Mammary epithelial cell (primary cell): ENCODE results near the gene TARBP1.

ENCODE experiments used
- CTCF ChIP-seq, 2 donors: IDR thresholded peaks in 1 of 2; conservative IDR thresholded peaks in 1 of 2; 2 replicates each; pipeline ENCODE4 v1.5.1; 2011 to 2012; ENCODE audit warnings: inconsistent platforms in 2 of 2, low read length in 2 of 2, mild to moderate bottlenecking in 2 of 2, control low read depth in 1 of 2, low read depth in 1 of 2; ENCODE audit not compliant: insufficient read depth in 1 of 2; ENCODE audit errors: extremely low read depth in 1 of 2
- EZH2 ChIP-seq: IDR thresholded peaks from 2 replicates; pipeline ENCODE4 v1.6.1; 2012; ENCODE audit warnings: low read length, inconsistent platforms, borderline replicate concordance

GRCh38 chr1:234348964-234349363 lies 130.0 kb downstream of the TARBP1 start:
- TF ChIP-seq CTCF (conservative IDR thresholded peaks at IDR 0.05 in 1 of 2, IDR thresholded peaks at IDR 0.05 in 1 of 2; ENCODE audit: extremely low read depth in 1 of 2, insufficient read depth in 1 of 2, low read depth in 1 of 2, low read length in 2 of 2) (no peak), EZH2 (no peak)
